Esophagus muscularis mucosa (tissue), 4 donors: ENCODE results near the gene NIP7. TPM values are rescaled to one million over a fixed set of nuclear protein-coding genes. Genes with fewer than 3 reads are reported as not detected.

Source experiments
- DNase-seq: peaks from one replicate; pipeline ENCODE4 v3.0.0-alpha.2; 2017; ENCODE audit errors: extremely low spot score
- H3K27ac ChIP-seq, 4 donors: fragments of 200-600 bp; sonication (generic); replicated peaks in 1 of 4; 1 replicate in 3 of 4; 2 replicates in 1 of 4; pipeline ENCODE4 v1.5.1; 2016 to 2019; ENCODE audit warnings: mild to moderate bottlenecking in 1 of 4
- H3K27me3 ChIP-seq, 4 donors: fragments of 200-600 bp; sonication (generic); one replicate each; pipeline versions ENCODE4 v1.5.1 to v1.6.0; 2016 to 2019
- H3K36me3 ChIP-seq, 4 donors: fragments of 200-600 bp; sonication (generic); one replicate each; pipeline ENCODE4 v1.5.1; 2016 to 2019
- H3K4me1 ChIP-seq, 4 donors: fragments of 200-600 bp; sonication (generic); one replicate each; pipeline ENCODE4 v1.5.1; 2016 to 2019
- H3K4me3 ChIP-seq, 4 donors: fragments of 200-600 bp; sonication (generic); 1 replicate in 2 of 4; 2 replicates in 2 of 4; pipeline ENCODE4 v1.5.1; 2016 to 2019; ENCODE audit warnings: mild to moderate bottlenecking in 4 of 4, moderate library complexity in 1 of 4
- H3K9me3 ChIP-seq, 4 donors: fragments of 200-600 bp; sonication (generic); 1 replicate in 3 of 4; 2 replicates in 1 of 4; pipeline ENCODE4 v1.5.1; 2016 to 2019
- CTCF ChIP-seq, 3 experiments: fragments of 200-600 bp in 2 of 3; fragments of 450-650 bp in 1 of 3; sonication (generic) in 2 of 3; IDR thresholded peaks; one replicate each; pipeline ENCODE4 v1.5.1; 2017 to 2019; ENCODE audit warnings: antibody characterized with exemption in 3 of 3, mild to moderate bottlenecking in 2 of 3, moderate library complexity in 1 of 3
- EP300 ChIP-seq: sonication (generic); formaldehyde crosslinking; IDR thresholded peaks from one replicate; pipeline ENCODE4 v1.6.1; 2017; ENCODE audit warnings: antibody characterized with exemption
- POLR2A ChIP-seq: fragments of 450-650 bp; IDR thresholded peaks from one replicate; pipeline ENCODE4 v1.6.1; 2017; ENCODE audit warnings: antibody characterized with exemption, moderate library complexity, mild to moderate bottlenecking, low read depth
- POLR2AphosphoS5 ChIP-seq, 2 donors: sonication (generic); formaldehyde crosslinking; IDR thresholded peaks; one replicate each; pipeline ENCODE4 v1.6.1; 2017; ENCODE audit warnings: antibody characterized with exemption in 2 of 2
- WGBS: methylation state at CpG from one replicate; pipeline ENCODE4 v1.1.5; 2018; 5-methylcytosine and 5-hydroxymethylcytosine counted together
- intact Hi-C: fragments of 100-400 bp; cut with DNase I; formaldehyde crosslinking; loops from one replicate; pipeline ENCODE4 v1.15.1; 2023
- total RNA-seq, 4 donors: library from RNA; depleted of rRNA; stranded (reverse); fragments of >200 nt; gene quantifications; one replicate each; pipeline versions ENCODE4 v1.1.0 to v1.2.1, GENCODE V29; 2016

NIP7 gene
- total RNA-seq, 4 donors from 2014 or later, result 7.9 to 18.2 (median 11.3) TPM

- no peak for DNase-seq
- Histone ChIP-seq H3K9me3 (no peaks in the 10 kb centered on the region), H3K36me3 (peaks cover 18 to 79% (median 48%) of the 10 kb centered on the region in 4 donors), H3K27me3 (no peaks in the 10 kb centered on the region), H3K4me1 (peaks cover 0 to 31% (median 18%) of the 10 kb centered on the region in 4 donors), H3K27ac (no peak overlapping the region), H3K4me3 (no peak overlapping the region)
- no peak for TF ChIP-seq POLR2AphosphoS5 (IDR thresholded peaks at IDR 0.05)
- no peak for TF ChIP-seq CTCF (IDR thresholded peaks at IDR 0.05)
- TF ChIP-seq EP300, result no peak
- TF ChIP-seq POLR2A, result no peak
- 57% methylated on average over 2 of the region's 2 CpGs for WGBS
- intact Hi-C loops, result no loop called here
These were observed 41.7 kb downstream of the NIP7 start for GRCh38 chr16:69381231-69381630.

- intact Hi-C loops, result no loop called here
- Histone ChIP-seq H3K9me3 (no peaks in the 10 kb centered on the region), H3K27me3 (no peaks in the 10 kb centered on the region), H3K4me3 (no peak overlapping the region), H3K27ac (no peak overlapping the region), H3K36me3 (peaks cover 18 to 70% (median 47%) of the 10 kb centered on the region in 4 donors), H3K4me1 (peaks cover 0 to 33% (median 19%) of the 10 kb centered on the region in 4 donors)
- TF ChIP-seq POLR2A, result no peak
- TF ChIP-seq EP300, result no peak
- no peak for TF ChIP-seq CTCF (IDR thresholded peaks at IDR 0.05)
- no peak for TF ChIP-seq POLR2AphosphoS5 (IDR thresholded peaks at IDR 0.05)
- 93% methylated on average over 2 of the region's 2 CpGs for WGBS
- no peak for DNase-seq
These were observed 42.8 kb downstream of the NIP7 start for GRCh38 chr16:69382421-69382820.

- no peak for DNase-seq
- TF ChIP-seq EP300 (no peak), CTCF (IDR thresholded peaks at IDR 0.05) (no peak), POLR2AphosphoS5 (IDR thresholded peaks at IDR 0.05) (no peak), POLR2A (no peak)
- H3K9me3 ChIP-seq, result no peaks in the 10 kb centered on the region
- H3K36me3 ChIP-seq, result peaks cover 15 to 45% (median 29%) of the 10 kb centered on the region in 4 donors
- peak overlapping the region; percentile 89 to 97 (median 94) for H3K27ac ChIP-seq
- peak overlapping the region; percentile 81 to 99 (median 85) for H3K4me3 ChIP-seq
- H3K4me1 ChIP-seq, result peaks cover 0 to 26% (median 19%) of the 10 kb centered on the region in 4 donors
- WGBS, result under 1% methylated on average over 6 of the region's 6 CpGs
- no peaks in the 10 kb centered on the region for H3K27me3 ChIP-seq
- intact Hi-C loops, result no loop called here
These were observed 45.4 kb downstream of the NIP7 start for GRCh38 chr16:69384974-69385373.

- DNase-seq, result no peak
- H3K4me3 ChIP-seq, result peak overlapping the region in 3 of 4 donors; percentile 81 to 86 (median 84)
- peaks cover 10 to 29% (median 18%) of the 10 kb centered on the region in 4 donors for H3K36me3 ChIP-seq
- no peaks in the 10 kb centered on the region for H3K27me3 ChIP-seq
- H3K4me1 ChIP-seq, result peaks cover 0 to 26% (median 19%) of the 10 kb centered on the region in 4 donors
- H3K27ac ChIP-seq, result peak overlapping the region; percentile 89 to 97 (median 94)
- no peak for TF ChIP-seq CTCF (IDR thresholded peaks at IDR 0.05)
- no peak for TF ChIP-seq EP300
- TF ChIP-seq POLR2AphosphoS5 (IDR thresholded peaks at IDR 0.05), result no peak
- TF ChIP-seq POLR2A, result no peak
- intact Hi-C loops, result no loop called here
- WGBS, result 91% methylated on average over 1 of the region's 1 CpG
- no peaks in the 10 kb centered on the region for H3K9me3 ChIP-seq
These were observed 47.0 kb downstream of the NIP7 start for GRCh38 chr16:69386596-69386995.

Other genes starting within 250 kb of the NIP7 start
- 1 to 10 TPM in 1 of 4 donors, under 1 TPM in 3; 0.13 to 1.3 (median 0.49) TPM for gene HAS3, start 234.1 kb upstream of the NIP7 start, total RNA-seq
- 10 to 100 TPM; 59.8 to 94.4 (median 69.4) TPM for gene CHTF8, start 207.2 kb upstream of the NIP7 start, total RNA-seq
- gene UTP4, start 207.1 kb upstream of the NIP7 start, total RNA-seq, result 10 to 100 TPM; 23.3 to 32.6 (median 24.0) TPM
- 10 to 100 TPM; 36.1 to 73.4 (median 54.8) TPM for gene SNTB2, start 152.6 kb upstream of the NIP7 start, total RNA-seq
- 10 to 100 TPM; 41.9 to 46.5 (median 43.6) TPM for gene VPS4A, start 28.4 kb upstream of the NIP7 start, total RNA-seq
- 10 to 100 TPM in 3 of 4 donors, 1 to 10 TPM in 1; 5.4 to 17.5 (median 12.6) TPM for gene PDF, start 9.2 kb upstream of the NIP7 start, total RNA-seq
- gene COG8, start 208 bp upstream of the NIP7 start, total RNA-seq, result 10 to 100 TPM; 26.3 to 56.7 (median 46.0) TPM
- not detected for gene TMED6, start 12.0 kb downstream of the NIP7 start, total RNA-seq
- 10 to 100 TPM; 15.9 to 28.0 (median 20.6) TPM for gene TERF2, start 46.2 kb downstream of the NIP7 start, total RNA-seq
- 10 to 100 TPM; 26.7 to 31.2 (median 29.1) TPM for gene CYB5B, start 84.8 kb downstream of the NIP7 start, total RNA-seq
- 10 to 100 TPM; 47.1 to 68.4 (median 59.6) TPM for gene NFAT5, start 226.2 kb downstream of the NIP7 start, total RNA-seq